ENCODE results near the gene UBE2O.

The UBE2O gene

GRCh38 chr17:76388966-76389888, 63.7 kb downstream of the UBE2O start:
- DNase-seq (ENCODE audit: low spot score) = no peak

- no peak for DNase-seq (ENCODE audit: low spot score)
Observed at GRCh38 chr17:76386966-76387765, 65.8 kb downstream of the UBE2O start.

DNA sequence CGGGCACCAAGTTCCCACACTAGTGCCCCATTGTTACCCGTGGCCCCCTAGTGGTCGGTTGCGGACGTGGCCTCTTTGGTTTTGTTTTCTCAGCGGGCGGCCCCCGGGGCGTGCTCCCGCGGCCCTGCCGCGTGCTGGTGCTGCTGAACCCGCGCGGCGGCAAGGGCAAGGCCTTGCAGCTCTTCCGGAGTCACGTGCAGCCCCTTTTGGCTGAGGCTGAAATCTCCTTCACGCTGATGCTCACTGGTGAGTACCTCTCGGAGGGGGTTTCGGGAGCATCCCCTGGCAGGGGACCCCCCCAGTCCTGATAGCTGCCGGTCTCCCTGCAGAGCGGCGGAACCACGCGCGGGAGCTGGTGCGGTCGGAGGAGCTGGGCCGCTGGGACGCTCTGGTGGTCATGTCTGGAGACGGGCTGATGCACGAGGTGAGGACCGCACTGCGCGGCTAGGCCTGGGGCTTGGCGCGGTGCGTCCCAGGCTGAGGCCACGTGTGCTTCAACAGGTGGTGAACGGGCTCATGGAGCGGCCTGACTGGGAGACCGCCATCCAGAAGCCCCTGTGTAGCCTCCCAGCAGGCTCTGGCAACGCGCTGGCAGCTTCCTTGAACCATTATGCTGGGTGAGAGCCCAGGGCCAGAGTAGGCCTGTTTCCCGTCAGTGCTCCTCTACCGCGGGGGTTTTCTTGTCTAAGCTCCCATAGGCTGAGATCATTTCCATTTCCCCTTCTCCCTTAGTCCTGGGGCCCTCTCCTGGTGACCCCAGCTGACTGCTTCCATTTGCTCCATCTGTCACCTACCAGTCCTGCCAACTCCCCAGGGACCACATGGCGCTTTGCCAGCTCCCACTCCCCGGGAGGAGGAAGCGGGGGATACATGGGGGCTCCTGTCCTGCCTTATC, 66.8 kb downstream of the UBE2O start:
- DNase-seq (ENCODE audit: low spot score) = peak; percentile 83

GRCh38 chr17:76384987-76385891, 67.7 kb downstream of the UBE2O start:
- DNase-seq (ENCODE audit: low spot score) = peak; percentile 59

- peak; percentile 60 for DNase-seq (ENCODE audit: low spot score)
Observed at GRCh38 chr17:76384222-76384986, 68.5 kb downstream of the UBE2O start, which contains the start of gene SPHK1. SPHK1 (plus strand) TSS chr17:76384609; CDS start chr17:76385645, 1,036 bp downstream.

DNA sequence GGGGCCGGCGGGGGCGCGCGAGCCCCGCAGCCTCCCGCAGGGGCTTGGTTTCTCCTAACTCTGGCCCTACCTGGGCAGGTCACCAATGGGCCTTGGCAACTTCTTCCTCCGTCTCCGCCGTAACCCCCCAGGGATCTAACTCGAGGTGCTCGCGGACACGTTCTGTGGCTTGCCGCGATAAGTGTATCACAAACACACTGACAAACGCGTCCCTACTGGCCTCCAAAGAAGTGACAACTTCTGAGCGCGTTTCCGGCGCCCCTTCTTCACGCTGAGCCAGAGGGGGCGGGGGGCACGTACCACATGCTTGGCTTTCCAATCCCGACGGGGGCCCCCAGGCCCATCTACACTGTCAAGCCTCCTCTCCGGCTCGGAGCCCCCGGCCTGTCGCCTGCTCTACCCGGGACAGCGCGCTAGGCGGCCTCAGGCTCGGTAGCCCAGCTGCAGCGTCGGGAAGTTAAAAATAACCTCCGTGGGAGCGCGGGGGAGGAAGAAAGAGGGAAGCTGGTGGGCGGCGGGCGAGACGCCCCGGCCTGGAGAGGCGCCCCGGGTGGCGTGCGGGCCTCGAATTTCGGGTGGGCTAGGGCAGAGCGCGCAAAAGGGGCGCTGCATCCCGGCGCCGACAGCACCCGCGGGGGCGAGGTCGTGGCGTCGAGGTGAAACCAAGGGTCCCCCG, 69.3 kb downstream of the UBE2O start:
- peak; percentile 40 for DNase-seq (ENCODE audit: low spot score)

DNA sequence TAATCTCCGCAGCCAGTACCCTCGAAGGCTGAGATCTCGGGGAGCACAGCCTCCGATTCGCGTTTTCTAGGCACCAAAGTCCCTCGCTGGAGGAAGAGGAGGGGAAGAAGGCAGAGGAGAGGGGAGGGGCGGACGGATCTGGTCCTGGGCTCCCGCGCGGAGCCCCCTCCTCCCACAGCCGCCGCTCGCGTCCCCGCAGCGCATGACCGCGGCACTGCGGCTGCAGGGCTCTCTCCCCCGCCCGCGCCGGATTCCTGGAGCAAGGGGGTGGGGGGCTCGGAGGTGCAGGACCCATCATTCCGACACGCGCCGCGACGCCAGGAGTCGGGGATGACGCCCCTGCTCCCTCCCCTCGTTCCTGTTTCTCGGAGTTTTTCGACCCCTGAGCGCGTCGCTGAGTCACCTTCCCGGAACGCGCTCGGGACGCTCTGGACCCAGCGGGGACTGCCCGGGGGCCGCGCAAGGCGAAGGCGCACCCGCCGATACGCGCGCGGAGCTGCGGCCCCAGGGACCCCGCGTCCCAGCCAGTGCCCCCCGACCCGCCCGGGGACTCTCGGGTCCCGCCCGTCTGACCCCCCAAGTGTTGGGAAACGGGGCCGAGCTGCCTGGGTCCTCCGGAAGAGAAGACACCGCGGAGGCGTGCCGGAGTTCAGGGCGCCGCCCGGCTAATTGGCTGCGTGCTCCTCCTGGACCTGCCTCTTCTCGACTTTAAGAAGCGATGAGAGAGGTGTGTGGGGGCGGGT, 70.0 kb downstream of the UBE2O start:
- DNase-seq (ENCODE audit: low spot score) = no peak

DNA sequence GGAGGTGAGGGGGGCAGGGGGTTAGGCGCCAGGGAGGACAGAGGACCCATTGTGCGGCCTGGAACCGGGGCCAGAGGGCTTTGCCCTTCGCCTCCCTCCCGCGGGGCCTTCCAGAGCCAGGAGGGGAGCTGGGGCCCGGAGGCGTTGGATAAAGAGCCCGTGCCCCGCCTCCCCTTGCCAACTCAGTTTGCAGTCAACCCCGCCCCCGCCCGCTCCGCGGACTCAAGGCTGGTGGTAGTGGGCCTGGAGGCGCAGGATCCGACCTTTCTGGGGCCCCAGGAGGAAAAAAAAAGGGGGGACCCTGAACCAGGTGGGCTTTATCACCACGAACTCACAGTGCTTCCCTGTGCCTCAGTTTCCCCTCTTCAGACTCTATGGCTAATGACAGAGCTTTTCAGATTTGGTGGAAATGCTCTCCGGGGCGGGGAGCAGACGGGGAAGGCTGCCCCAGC, 70.6 kb downstream of the UBE2O start:
- no peak for DNase-seq (ENCODE audit: low spot score)

- no peak for DNase-seq (ENCODE audit: low spot score)
Observed at GRCh38 chr17:76381633-76382350, 71.2 kb downstream of the UBE2O start.

GRCh38 chr17:76379646-76380376, 73.1 kb downstream of the UBE2O start:
- no peak for DNase-seq (ENCODE audit: low spot score)

DNA sequence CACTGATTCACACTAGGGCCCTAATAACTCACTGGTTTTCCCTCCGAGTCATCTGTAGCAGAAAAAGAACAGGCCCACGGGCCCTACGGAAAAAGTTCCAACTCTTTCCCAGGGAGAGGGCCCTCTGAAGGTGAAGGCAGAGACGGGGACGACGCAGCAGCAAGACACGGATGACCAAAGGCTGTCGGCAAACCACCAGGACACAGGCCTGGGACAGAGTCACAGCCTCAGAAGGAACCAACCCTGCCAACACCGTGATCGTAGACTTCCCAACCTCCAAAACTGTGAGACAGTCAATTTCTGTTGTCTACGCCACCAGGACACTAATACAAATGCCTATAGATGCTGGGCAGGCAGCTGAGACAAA, 73.7 kb downstream of the UBE2O start:
- no peak for DNase-seq (ENCODE audit: low spot score)

DNA sequence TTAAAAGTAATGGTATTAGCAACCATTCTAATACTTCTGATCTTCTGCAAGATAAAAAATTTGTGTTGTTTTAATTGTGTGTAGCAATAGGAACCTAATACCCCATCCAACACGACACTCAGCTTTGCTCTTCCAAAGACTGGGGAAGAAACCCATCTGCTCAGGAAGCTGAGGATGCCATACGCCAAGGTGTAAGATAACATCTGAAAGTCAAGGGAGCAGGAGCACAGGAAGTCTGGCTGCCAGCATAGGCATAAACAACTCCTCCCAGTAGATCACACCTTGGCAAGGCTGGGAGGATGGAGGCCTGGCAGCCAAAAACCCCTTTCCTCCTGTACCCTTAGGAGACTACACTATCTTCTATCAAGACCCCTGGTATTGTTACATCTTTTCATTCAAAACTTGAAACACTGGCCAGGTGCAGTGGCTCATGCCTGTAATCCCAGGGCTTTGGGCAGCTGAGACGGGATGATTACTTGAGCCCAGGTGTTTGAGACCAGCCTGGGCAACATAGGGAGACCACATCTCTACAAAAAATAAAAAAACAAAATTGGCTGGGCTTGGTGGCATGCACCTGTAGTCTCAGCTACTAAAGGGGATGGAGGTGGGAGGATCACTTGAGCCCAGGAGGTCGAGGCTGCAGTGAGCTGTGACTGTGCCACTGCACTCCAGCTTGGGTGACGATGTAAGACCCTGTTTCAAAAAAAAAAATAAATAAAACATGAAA, 74.2 kb downstream of the UBE2O start:
- no peak for DNase-seq (ENCODE audit: low spot score)

GRCh38 chr17:76376318-76377133, 76.4 kb downstream of the UBE2O start:
- no peak for DNase-seq (ENCODE audit: low spot score)

- DNase-seq (ENCODE audit: low spot score) = no peak
Observed at GRCh38 chr17:76371656-76372628, 81.0 kb downstream of the UBE2O start.

Data from hematopoietic multipotent progenitor cell treated with erythropoietin and hydrocortisone succinate and interleukin-3 and kit ligand, for 17 days (in vitro differentiated cells).